Measurements from ENCODE around the gene FHAD1.
"Not testable (repeated sequence)": the region's sequence is repeated elsewhere in the genome, so short reads cannot be mapped to it uniquely, and the experiment has no call there.

Gene FHAD1

DNA sequence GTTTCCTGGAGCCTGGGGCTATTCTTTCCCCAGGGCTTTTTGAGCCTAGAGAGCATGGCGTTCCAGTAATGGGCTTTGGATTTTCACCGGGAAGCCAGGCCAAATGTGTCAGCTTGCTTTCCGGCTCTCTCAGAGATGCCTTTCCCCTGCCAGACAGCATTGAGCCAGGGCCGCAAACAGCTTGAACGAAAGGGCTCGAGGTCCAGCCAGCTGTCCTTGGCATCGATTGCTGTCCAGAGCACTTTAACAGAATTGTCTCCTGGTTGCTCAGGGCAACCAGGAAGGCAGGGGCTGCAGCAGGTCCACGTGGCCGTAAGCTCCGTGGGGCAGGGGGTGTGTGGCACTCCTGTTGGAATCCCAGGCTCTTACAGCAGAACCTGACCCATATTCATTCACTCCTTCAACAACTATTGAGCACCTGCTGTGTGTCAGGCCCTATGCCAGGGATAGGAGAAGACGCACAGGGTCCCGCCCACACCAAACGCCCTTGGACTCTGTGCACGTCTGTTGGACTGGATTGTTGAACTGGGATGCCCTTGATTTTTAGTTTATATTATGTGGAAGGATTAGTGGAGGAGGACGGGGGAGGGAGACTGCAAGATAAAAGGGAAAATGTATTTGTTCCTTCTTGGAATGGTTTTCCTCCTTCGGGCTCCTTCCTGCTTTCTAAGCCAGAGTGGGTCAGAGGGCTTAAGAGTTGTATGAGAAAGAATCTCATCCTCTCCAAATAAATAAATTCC lies 123.9 kb downstream of the FHAD1 start:
- no peak for DNase-seq (ENCODE audit: low read depth in 2 of 2)

DNA sequence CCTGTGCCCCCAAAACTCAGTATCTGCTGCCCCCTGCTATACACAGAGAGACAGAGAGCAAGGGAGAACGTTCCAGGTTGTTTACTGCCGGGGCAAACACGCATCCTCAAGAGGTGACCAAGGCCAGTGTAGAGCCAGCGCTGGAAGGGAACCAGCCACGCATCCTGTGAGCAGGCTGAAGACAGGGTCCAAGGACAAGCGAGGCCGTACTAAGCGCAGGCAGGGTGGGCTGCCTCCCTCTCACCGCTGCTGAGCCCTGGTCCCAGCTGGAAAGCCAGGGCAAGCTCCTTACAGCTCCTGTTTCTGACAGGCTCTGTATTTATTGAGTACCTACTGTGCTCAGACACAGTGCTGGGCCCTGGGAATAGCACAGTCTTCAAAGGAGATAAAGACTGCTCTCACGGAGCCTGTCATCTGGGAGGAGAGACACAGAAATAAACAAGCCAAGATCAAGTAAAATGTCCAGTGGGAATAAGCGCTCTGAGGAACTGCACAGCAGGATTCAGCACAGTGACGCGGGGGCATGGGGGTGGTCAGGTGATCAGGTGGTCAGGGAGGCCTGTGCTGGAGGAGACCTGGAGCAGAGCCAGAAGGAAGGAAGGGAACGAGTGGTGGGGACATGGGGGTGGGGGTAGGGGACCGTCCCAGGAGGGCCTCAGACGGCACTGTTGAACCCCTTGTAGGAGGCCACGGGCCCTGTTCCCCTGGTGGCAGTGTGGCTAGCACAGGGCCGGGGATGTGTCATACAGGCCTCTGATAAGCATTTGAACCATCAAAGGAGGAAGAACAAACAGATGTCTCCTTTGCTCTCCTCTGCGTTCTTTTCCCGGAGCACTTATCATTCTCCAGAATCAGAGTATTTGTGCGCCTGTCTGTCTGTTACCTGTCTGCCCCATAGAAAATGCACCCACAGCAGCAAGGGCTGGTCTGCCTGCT lies 124.9 kb downstream of the FHAD1 start:
- DNase-seq (ENCODE audit: low read depth in 2 of 2) = no peak

DNA sequence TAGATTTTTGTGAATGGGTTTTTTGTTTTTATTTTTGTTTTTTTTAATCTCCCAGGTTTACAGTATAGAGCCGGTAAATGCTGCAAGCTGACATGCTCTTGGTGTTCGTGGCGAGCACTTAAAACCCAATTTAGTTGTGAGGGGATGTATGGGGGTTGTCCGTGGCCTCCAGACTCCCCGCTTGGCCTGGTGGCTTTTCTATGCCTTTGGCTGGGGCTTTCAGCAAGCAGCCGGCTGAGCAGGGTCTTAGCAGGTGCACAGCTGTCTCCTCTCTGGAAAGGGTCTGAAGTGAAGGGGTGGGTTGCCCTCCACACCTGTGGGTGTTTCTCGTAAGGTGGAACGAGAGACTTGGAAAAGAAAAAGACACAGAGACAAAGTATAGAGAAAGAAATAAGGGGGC lies 131.7 kb downstream of the FHAD1 start:
- DNase-seq (ENCODE audit: low read depth in 2 of 2) = no peak

DNA sequence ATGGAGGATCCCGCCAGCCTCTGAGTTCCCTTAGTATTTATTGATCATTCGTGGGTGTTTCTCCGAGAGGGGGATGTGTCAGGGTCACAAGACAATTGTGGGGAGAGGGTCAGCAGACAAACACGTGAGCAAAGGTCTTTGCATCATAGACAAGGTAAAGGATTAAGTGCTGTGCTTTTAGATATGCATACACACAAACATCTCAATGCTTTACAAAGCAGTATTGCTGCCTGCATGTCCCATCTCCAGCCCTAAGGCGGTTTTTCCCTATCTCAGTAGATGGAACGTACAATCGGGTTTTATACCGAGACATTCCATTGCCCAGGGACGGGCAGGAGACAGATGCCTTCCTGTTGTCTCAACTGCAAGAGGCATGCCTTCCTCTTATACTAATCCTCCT lies 132.1 kb downstream of the FHAD1 start:
- DNase-seq (ENCODE audit: low read depth in 2 of 2) = not testable (repeated sequence)

DNA sequence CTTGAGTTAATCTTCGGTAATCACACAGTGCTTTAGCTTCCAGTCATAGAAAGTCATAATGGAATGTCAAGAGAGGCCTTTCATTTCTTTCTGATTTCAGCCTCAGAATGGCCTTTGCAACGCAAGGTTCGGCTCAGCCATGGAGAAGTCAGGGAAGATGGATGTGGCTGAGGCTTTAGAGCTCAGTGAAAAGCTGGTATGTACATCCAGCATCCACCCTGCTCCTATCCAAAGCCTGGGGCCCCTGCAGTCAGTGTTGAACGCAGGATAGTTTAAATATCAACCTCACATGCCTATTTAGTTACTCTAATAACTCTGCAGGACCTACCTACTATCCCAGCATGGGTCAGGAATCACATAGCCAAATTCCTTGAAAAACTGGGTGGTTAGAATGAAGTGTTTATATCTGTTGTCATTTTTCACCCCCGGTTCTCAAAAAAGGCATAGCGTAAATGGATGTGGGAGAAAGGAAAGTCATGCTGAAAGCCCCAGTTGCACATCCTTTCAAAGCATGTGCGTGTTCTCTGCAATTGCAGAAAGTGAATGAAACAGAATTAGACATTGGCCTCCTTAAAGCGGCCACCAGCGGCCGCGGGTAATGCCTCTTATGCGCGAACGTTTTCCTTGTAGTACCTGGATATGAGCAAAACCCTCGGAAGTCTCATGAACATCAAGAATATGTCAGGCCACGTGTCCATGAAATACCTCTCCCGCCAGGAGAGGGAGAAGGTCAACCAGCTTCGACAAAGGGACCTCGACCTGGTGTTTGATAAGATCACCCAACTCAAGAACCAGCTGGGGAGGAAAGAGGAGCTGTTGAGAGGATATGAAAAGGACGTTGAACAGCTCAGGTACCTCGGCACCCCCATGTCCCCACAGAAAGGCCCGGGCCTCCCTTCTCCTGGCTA lies 133.8 kb downstream of the FHAD1 start:
- DNase-seq (ENCODE audit: low read depth in 2 of 2) = no peak

DNA sequence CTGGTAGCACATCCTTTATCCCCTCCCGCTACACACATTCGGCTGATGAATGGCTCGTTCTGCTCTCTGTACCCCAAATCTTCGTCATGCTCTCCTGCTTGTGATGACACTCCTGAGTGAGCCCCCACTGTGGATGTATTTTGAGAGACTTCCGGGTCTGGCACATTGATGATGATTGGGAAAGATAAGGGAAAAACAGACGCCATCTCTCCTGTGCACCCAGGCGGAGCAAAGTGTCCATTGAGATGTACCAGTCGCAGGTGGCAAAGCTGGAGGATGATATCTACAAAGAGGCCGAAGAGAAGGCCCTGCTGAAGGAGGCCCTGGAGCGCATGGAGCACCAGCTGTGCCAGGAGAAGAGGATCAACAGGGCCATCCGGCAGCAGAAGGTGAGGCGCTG lies 134.8 kb downstream of the FHAD1 start:
- DNase-seq (ENCODE audit: low read depth in 2 of 2) = no peak

DNA sequence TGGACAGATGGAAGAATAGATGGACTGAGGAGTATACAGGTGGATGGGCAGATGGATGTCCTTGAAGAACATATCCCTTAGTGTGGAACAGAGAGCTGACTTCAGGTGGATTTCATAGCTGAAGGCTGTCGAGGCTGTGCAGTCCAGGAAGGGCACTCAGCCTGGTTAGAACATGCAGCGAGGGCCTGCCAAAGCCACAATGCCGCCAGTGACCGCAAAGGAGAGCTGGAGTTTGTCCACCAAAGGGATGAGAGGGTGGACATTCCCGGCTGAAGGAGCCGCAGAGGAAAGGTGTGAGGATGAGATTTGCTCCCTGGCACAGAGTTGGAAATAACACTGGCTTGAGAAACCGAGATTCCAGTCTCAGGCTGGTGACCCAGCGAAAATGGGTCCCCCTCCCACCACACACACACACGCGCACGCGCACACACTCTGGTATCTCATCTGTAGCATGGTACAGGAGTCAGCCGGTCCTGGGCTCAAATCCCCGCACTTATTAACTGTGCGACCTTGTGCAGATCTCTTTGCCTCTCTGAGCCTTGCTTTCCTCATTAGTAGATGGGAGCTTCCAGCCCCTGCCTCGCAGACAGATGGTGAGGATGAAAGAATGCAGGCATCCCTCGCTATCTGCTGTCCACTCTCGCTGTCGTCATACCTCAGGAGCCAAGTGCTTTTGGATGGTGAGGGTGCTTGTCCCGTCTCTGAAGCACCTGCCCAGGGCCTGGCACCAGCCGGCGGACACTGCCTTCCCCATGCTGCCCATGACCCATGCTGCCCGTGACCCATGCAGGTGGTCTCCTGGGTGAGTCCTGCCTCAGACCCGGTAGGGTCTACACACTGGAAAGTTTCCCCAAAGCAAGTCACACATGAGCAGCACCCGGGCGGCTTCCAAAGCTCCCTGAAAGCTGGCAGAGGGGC lies 135.8 kb downstream of the FHAD1 start:
- no peak for DNase-seq (ENCODE audit: low read depth in 2 of 2)

DNA sequence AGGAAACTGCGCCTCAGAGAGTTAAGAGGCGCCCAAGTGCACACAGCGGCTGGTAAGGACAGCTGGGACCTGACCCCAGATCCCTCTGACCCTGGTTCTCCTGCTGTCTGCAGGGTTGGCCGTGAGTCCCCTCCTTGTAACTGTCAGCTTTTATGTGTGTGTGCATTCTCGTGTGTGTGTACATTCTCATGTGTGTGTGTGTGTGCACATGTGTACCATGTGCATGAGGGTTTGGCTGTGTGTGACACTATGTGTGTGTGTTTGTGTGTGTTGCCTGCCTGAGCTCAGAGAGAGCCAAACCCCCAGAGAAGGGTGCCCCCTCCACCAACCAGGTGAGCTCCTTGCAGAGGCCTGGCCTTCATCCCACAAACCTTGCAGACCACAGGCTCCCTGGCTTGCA lies 136.8 kb downstream of the FHAD1 start:
- no peak for DNase-seq (ENCODE audit: low read depth in 2 of 2)

DNA sequence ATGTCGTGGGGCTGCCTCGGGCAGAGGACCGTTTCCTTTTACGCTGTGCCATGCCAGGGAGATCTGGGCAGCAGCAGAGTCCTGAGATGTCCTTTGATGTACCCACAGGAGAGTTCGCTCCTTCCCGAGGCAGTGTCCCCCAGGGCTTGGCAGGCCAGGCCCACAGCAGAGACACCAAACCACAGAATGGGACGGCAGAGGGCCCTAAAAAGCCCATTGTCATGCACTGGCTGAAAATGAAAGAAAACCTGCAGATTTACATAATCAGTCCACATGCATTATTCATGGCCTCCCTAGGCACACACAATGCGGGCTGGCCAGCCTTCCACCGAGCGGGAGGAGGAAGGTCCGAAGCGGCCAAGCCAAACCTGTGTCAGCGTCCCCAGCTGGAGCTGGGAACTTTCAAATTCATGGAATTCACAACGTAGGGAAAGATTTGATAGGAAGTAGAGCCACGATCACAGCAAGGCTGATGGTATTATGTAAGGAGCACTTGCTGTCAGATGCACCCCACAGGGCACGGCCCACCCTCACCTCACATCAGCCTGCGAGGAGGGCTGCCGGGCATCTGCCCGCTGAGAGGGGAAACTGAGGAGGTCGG lies 137.4 kb downstream of the FHAD1 start:
- no peak for DNase-seq (ENCODE audit: low read depth in 2 of 2)

DNA sequence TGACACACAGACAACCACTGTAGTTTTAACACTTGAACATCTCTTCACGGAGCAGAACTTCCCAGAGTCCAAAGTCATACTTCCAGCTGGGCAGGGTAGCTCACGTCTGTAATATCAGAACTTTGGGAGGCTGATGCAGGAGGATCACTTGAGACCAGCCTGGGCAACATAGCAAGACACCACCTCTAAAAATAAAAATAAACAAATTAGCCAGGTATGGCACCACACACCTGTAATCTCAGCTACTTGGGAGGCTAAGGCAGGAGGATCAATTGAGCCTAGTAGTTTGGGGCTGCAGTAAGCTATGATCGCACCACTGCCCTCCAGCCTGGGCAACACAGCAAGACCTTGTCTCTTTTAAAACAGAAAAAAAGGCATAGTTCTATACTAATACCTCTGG lies 138.4 kb downstream of the FHAD1 start:
- DNase-seq (ENCODE audit: low read depth in 2 of 2) = no peak

DNA sequence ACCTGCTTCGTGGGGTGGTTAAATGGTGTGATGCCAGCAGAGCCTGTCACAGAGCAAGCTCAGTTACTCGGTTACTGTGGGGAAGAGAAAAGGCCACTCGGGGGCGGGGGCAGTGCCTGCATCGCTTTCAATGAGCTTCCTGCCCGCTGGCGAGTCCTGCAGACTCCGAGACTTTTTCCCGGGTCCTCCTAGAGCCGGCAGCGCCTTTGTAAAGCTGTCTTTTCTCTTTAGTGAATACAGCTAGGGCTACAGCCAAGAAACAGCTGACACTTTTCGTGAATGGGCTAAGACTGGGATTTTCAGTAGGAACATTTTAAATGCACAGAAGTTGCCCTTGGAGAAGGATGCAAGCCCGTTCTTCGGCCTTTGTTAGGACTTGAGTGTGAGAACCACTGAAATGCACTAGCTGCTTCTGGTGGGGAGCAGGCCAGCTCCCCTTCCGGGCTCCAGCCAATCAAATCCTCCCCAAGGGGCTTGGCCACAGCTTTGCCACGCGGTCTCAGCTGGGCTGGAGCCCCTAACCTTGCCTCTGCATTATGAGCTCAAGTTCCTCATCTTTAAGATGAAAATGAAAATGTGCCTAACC lies 139.2 kb downstream of the FHAD1 start:
- DNase-seq (ENCODE audit: low read depth in 2 of 2) = no peak

DNA sequence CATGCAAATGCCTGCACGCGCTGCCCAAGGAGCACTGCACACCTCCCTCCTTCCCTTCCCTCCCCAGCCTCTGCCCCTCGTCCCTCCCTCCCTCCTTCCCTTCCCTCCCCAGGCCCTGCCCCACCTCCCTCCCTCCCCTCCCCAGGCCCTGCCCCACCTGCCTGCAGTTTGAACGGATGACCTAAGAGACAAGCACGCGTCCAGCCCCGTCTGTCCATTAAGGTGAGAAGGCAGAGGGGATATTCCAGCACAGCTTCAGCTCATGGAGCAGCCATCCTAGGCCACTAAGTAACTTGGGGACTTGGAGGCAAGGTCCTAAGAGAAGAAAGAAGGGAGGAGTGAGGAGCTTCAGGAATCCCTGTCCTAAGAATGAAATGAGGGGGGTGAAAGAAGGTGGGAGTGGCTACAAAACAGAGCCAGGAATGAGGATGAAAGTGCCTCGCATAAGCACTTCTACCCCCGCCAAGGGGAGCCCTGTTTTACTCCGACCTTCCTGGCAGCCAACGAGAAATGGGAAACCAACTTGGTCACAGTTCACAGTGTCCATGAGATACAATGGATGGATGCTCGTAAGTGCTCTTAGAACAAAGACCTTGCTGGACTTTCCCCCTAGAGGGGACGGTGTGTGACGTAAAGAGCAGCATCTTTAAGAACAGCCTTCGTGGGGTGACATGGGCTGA lies 141.3 kb downstream of the FHAD1 start:
- DNase-seq (ENCODE audit: low read depth in 2 of 2) = no peak

DNA sequence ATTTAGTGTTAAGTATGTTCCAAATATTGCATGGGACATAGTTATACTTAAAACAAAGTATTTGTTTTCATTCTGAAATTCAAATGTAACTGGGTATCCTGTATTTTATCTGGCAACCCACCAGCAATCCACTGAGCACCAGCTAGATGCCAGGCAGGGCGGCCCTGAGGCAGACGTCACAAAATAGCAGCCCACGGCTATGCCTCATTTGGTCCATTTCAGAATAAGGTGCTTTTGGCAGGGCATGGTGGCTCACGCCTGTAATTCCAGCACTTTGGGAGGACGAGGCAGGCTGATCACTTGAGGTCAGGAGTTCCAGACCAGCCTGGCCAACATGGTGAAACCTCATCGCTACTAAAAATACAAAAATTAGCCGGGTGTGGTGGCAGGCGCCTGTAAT lies 142.8 kb downstream of the FHAD1 start:
- not testable (repeated sequence) for DNase-seq (ENCODE audit: low read depth in 2 of 2)

DNA sequence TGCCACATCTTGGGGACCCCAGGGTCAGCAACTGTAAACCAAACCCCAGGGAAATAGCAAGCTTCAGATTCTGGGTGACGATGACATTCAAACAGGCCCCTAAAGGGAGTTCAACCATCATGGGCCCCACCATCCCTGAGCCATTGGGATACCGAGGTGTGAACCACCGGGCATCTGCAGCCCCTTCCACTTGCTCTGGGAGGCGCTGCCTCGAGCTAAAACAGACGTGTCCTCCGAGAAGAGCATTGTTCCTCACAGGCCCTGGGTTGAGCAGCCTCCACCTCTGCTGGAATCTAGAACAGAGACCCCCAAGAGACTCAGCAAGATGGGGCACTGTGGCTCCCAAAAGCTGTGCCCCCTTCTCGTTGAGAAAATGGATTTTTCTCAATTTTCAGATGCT lies 143.6 kb downstream of the FHAD1 start:
- no peak for DNase-seq (ENCODE audit: low read depth in 2 of 2)

DNA sequence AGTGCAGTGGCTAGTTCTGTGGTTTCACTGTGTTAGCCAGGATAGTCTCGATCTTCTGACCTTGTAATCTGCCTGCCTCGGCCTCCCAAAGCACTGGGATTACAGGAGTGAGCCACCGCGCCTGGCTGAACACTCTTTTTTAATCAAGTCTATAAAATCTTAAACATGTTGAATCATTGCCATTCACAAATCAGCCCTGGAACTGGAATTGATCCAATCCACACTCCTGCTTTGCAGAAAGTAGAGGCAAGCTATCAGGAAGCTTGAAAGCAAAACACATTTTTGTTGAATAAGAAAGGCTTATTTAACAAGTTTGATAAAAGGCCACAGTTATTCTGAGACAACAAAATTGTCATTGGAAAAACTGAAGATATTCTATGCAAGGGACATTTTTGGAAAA lies 144.3 kb downstream of the FHAD1 start:
- no peak for DNase-seq (ENCODE audit: low read depth in 2 of 2)

DNA sequence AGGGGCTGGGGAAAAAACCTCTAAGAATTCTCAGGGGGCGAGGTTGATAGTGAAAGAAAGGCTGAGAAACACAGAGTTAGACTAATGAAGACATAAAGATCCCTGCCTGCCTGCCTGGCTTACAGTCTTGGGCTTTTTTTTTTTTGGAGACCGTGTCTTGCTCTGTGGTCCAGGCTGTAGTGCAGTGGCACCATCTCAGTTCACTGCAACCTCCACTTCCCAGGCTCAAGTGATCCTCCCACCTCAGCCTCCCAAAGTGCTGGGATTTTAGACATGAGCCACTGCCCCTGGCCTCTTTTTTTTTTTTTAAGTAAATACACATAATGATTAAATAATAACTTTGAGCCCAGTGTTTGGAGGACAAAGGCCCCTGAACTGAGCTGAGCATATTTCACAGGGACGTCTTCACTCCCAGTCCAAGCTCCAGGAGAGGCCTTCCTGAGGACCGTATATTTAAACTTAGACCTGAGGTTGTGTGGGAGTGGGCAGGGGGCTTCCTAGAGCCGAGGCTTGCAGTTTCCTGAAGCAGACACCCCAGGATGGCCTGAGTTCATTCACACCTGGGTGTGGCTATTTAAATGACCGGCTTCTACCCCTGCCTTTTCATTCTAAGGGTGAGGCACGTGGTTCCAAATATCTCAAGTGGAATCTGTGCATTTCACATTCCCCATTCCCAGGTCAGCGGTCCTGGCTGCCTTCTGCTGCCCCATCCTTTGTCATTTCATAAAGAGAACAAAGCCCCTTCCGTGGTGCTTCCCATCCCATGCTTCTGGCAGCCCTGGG lies 146.6 kb downstream of the FHAD1 start:
- DNase-seq (ENCODE audit: low read depth in 2 of 2) = no peak

DNA sequence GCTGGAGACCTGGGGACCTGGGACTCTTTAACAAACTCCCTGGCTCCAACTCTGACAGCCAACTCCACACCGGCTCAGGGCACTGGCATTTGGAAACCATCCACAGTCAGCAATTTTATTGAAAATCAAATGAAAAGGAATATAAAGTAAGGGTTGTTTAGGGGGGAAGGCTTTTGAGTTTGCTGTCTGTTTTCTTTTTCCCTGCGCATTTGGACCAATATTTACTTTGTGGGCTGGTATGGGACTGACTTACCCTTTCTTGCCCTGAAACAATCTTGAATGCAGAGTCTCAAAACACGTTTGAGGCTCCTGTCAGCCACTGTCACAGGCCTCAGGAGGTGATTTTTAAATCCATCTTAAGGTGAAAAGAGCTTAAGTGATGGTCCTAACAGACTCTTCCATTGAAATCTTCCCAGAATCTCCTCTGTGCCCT lies 147.3 kb downstream of the FHAD1 start:
- DNase-seq (ENCODE audit: low read depth in 2 of 2) = no peak

DNA sequence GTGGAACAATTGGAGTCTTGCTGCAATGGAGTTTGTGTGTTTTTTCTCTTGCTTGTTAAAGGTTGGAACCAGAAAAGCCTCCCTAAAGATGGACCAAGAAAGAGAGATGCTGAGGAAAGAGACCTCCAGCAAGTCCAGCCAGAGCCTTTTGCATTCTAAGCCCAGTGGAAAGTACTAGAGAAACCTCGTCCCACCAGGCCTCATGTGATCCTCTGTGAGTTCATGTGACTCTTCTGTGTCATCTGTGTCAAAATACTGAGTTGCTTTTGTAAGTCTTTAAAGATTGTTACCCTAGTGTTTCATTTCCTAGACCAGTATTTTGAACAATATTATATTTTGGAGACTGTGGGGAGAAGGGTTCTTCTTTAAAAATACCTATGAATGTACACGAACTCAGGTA lies 150.2 kb downstream of the FHAD1 start:
- DNase-seq (ENCODE audit: low read depth in 2 of 2) = no peak

DNA sequence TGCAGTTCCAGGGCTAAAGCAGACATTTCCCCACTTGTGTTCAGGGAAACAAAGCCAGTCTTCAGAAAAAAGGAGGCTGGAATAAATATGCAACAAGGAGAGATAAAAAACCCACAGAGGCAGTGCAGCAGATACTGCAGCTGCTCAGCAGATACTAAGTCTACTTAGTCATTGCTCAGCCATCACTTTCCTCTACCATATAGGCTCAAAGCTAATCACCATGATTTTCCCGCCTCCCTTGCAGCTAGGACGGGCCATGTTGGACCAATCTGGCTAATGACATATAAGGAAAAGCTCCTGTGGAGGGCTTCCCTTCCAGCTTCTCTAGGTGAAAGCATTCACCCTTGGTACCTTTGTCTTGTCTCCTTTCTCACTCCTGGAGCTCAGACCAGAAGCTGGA lies 152.7 kb downstream of the FHAD1 start:
- DNase-seq (ENCODE audit: low read depth in 2 of 2) = no peak
